ENCODE results near the gene UTF1. TPM values are rescaled to one million over a fixed set of nuclear protein-coding genes. Genes with fewer than 3 reads are reported as not detected.

The UTF1 gene
- total and polyA plus RNA-seq, 2 of the 8 experiments (the other 6 are each of a cell fraction or from before 2014, with no cell fraction given) = 0.47 to 21.8 TPM

DNA sequence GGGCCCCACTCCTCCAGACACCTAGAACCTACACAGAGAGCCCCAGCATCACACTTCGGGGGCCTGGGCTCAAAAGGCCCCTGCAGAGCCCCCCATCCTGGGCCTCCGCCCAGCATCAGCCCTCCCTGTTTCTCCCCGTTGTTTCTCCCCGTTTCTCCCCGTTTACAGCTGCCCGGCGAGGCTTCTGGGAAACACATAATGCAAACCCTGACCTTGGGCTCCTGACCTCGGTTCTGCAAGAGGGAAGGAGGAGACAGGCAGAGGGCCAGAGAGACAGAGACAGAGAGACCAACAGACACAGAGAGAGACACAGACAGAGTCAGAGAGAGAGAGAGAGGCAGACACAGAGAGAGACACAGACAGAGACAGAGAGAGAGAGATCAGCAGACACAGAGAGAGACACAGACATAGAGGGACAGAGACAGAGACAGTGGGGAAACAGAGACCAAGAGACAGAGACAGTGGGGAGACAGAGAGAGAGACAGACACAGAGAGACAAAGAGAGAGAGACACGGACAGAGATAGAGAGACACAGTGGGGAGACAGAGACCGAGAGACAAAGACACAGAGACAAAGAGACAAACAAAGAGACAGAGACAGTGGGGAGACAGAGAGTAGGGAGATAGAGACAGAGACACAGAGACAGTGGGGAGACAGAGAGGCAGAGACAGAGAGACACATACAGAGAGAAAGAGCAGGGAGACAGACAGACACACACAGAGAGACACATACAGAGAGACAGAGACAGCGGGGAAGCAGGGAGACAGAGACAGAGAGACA lies 20.1 kb downstream of the UTF1 start:
- H3K27me3 ChIP-seq (replicated peaks in 1 of 4; ENCODE audit: control insufficient read depth in 3 of 4, extremely low read depth in 1 of 4, insufficient read depth in 3 of 4, low read length in 3 of 4) = no peaks in the 10 kb centered on the region; a peak in 3 of 7 replicates
- H3K14ac ChIP-seq (ENCODE audit: insufficient read length) = no peak overlapping the region
- peaks cover 0 to 13% (median 7%) of the 10 kb centered on the region in 4 experiments; a peak in 5 of 7 replicates for H3K4me1 ChIP-seq (replicated peaks in 1 of 4; ENCODE audit: control insufficient read depth in 3 of 4, insufficient read depth in 4 of 4, low read length in 3 of 4)
- H4K8ac ChIP-seq (ENCODE audit: extremely low read depth, insufficient read depth, low read length) = no peak overlapping the region; the same call in 1 of the 2 replicates
- no peak overlapping the region for H3K4ac ChIP-seq (replicated peaks; ENCODE audit: insufficient read length, low read depth, low read length)
- H3K23ac ChIP-seq (ENCODE audit: insufficient read length) = no peak overlapping the region
- no peak overlapping the region for H3K4me2 ChIP-seq (ENCODE audit: insufficient read depth in 1 of 2, low read depth in 2 of 2, low read length in 2 of 2)
- no peak overlapping the region for H4K91ac ChIP-seq (replicated peaks; ENCODE audit: insufficient read length, low read length)
- no peak overlapping the region for H3K27ac ChIP-seq (ENCODE audit: low read depth, low read length)
- H4K20me1 ChIP-seq (replicated peaks in 1 of 2; ENCODE audit: control insufficient read depth in 1 of 2, insufficient read depth in 2 of 2, low read length in 2 of 2) = peaks cover 0 to 5% of the 10 kb centered on the region in 2 experiments
- no peak overlapping the region for H2AK5ac ChIP-seq (ENCODE audit: low read depth, low read length)
- no peak overlapping the region for H2AFZ ChIP-seq (ENCODE audit: low read length)
- H2BK20ac ChIP-seq (ENCODE audit: low read length) = peak overlapping the region; percentile 32; the same call in 1 of the 2 replicates
- H3K9me3 ChIP-seq (ENCODE audit: insufficient read depth in 2 of 2, low read depth in 1 of 2, low read length in 1 of 2) = no peaks in the 10 kb centered on the region
- no peak overlapping the region for H4K5ac ChIP-seq (ENCODE audit: insufficient read length, low read depth, low read length)
- ChIA-PET POLR2A (ENCODE audit: partially characterized antibody) (no interaction called here), CTCF (ENCODE audit: partially characterized antibody) (interaction anchor here (0.7 to 0.9 kb wide), 2 partner anchors 9 to 17 kb away, joined by 3 read pairs; no protein-coding TSS in a partner anchor)
- no peak overlapping the region for H2BK5ac ChIP-seq (ENCODE audit: low read depth, low read length)
- H2BK12ac ChIP-seq (ENCODE audit: low read depth, low read length) = peak overlapping the region; percentile 75; the same call in 1 of the 2 replicates
- H3K23me2 ChIP-seq (ENCODE audit: low read depth, low read length) = 0 out of 2 replicates have a peak, but pooled peaks cover 1% of the 10 kb centered on the region
- no peak for DNase-seq (ENCODE audit: low read depth in 1 of 2, low spot score in 2 of 2)
- H3K9ac ChIP-seq (replicated peaks in 1 of 4; ENCODE audit: extremely low read depth in 1 of 4, low read depth in 3 of 4, low read length in 3 of 4) = no peak overlapping the region
- WGBS, 2 experiments (ENCODE audit: extremely low coverage in 1 of 2, insufficient coverage in 1 of 2, insufficient read length in 1 of 2, insufficient replicate concordance in 2 of 2, low coverage in 1 of 2, low lambda C conversion rate in 2 of 2, missing lambda C conversion rate in 1 of 2) = 91% methylated on average over 11 of the region's 11 CpGs; no CpG with 5 or more reads in 1 of the 2 experiments
- H3K79me2 ChIP-seq (ENCODE audit: control insufficient read depth in 1 of 2, insufficient read depth in 2 of 2, low read length in 2 of 2) = no peaks in the 10 kb centered on the region
- no peak overlapping the region for H2BK120ac ChIP-seq (replicated peaks; ENCODE audit: low read depth, low read length)
- H3K36me3 ChIP-seq (ENCODE audit: control insufficient read depth in 2 of 4, insufficient read depth in 4 of 4, low read length in 3 of 4) = no peaks in the 10 kb centered on the region
- H2BK15ac ChIP-seq (ENCODE audit: low read length) = peak overlapping the region; percentile 29; the same call in 1 of the 2 replicates
- no peak for TF ChIP-seq BRCA1 (IDR thresholded peaks at IDR 0.05; ENCODE audit: low read depth, low read length)
- TF ChIP-seq EP300 (IDR thresholded peaks at IDR 0.05; ENCODE audit: borderline replicate concordance in 1 of 2, low read depth in 2 of 2, low read length in 2 of 2) = no peak
- no peak overlapping the region for H3K56ac ChIP-seq (replicated peaks; ENCODE audit: insufficient read length, low read depth, low read length)
- no peak overlapping the region for H3K18ac ChIP-seq (ENCODE audit: extremely low read depth, low read length)
- no peak for FAIRE-seq
- 0 out of 2 replicates have a peak, but pooled peaks cover 2% of the 10 kb centered on the region for H3K79me1 ChIP-seq (ENCODE audit: low read depth, low read length)
- H3K4me3 ChIP-seq (ENCODE audit: extremely low read depth in 1 of 4, insufficient read depth in 2 of 4, low read depth in 3 of 4, low read length in 4 of 4) = no peak overlapping the region
